GM12891 (cell line): ENCODE measurements around the gene OR8G1.

Source experiments
- POLR2AphosphoS5 ChIP-seq: IDR thresholded peaks from 2 replicates; pipeline ENCODE4 v1.6.1; 2011; ENCODE audit warnings: low read depth, low read length, control low read depth
- TAF1 ChIP-seq: IDR thresholded peaks from 2 replicates; pipeline ENCODE4 v1.6.1; 2011; ENCODE audit warnings: low read depth, low read length, control low read depth

GRCh38 chr11:124193221-124194010, 47.5 kb upstream of the OR8G1 start:
- no peak for TF ChIP-seq POLR2AphosphoS5
- no peak for TF ChIP-seq TAF1
